WTC11 (cell line): Measurements from ENCODE around the gene SLC24A4. TPM values are rescaled to one million over a fixed set of nuclear protein-coding genes. Genes with fewer than 3 reads are reported as not detected.
A peak's percentile ranks its signal among the peaks of the same experiment; 100 is the strongest.

Experiments used
- ATAC-seq: fragments of 200-7000 bp; cut with Tn5 transposase; 2 replicates; pipeline ENCODE4 v1.10.0; 2021; ENCODE audit warnings: mild to moderate bottlenecking, moderate library complexity
- CTCF ChIA-PET: fragments of 300-600 bp; sonication (Branson Sonifier 250); formaldehyde crosslinking; loops from one replicate; lab custom pipeline; 2021; ENCODE audit warnings: antibody characterized with exemption; lab: Charles Lee
- POLR2A ChIA-PET: fragments of 350-600 bp; sonication (Branson Sonifier 250); formaldehyde crosslinking; loops from one replicate; lab custom pipeline; 2021; ENCODE audit warnings: antibody characterized with exemption; lab: Charles Lee
- DNase-seq: peaks from one replicate; pipeline ENCODE4 v3.0.0; 2021; ENCODE audit warnings: low spot score
- H3K27ac Mint-ChIP-seq: 2 replicates; pipeline ENCODE4 v1.8.0; 2021; ENCODE audit warnings: mixed read lengths
- H3K27me3 Mint-ChIP-seq: 2 replicates; pipeline ENCODE4 v1.8.0; 2021; ENCODE audit warnings: low read depth, mild to moderate bottlenecking, moderate library complexity, mixed read lengths
- H3K36me3 Mint-ChIP-seq: 2 replicates; pipeline ENCODE4 v1.8.0; 2021; ENCODE audit warnings: mixed read lengths
- H3K4me1 Mint-ChIP-seq: 2 replicates; pipeline ENCODE4 v1.8.0; 2022; ENCODE audit warnings: mixed read lengths
- H3K4me3 Mint-ChIP-seq: 2 replicates; pipeline ENCODE4 v1.8.0; 2021; ENCODE audit warnings: mild to moderate bottlenecking, moderate library complexity, mixed read lengths
- H3K9me3 Mint-ChIP-seq: 2 replicates; pipeline ENCODE4 v1.8.0; 2021; ENCODE audit warnings: mixed read lengths
- ATF1 ChIP-seq: sonication (generic); formaldehyde crosslinking; IDR thresholded peaks from 2 replicates; pipeline ENCODE4 v1.8.1; 2023; ENCODE audit warnings: mild to moderate bottlenecking, moderate library complexity, missing genetic modification reagents
- CTCF ChIP-seq: fragments of 200-600 bp; IDR thresholded peaks from 2 replicates; pipeline ENCODE4 v1.8.0; 2022; ENCODE audit warnings: antibody characterized with exemption
- ELF4 ChIP-seq: sonication (generic); formaldehyde crosslinking; IDR thresholded peaks from 2 replicates; pipeline ENCODE4 v1.8.1; 2022; ENCODE audit warnings: low read depth, mild to moderate bottlenecking, moderate library complexity, missing genetic modification reagents
- ESRRA ChIP-seq: sonication (generic); formaldehyde crosslinking; IDR thresholded peaks from 2 replicates; pipeline ENCODE4 v1.8.1; 2022; ENCODE audit warnings: mild to moderate bottlenecking, missing genetic modification reagents, borderline replicate concordance
- ETV6 ChIP-seq: sonication (generic); formaldehyde crosslinking; IDR thresholded peaks from 2 replicates; pipeline ENCODE4 v1.8.1; 2022; ENCODE audit warnings: mild to moderate bottlenecking, missing genetic modification reagents
- GTF2I ChIP-seq: fragments of 250-450 bp; sonication (Bioruptor Pico); conservative IDR thresholded peaks from 2 replicates; pipeline ENCODE4 v1.4.0; 2021; ENCODE audit warnings: mild to moderate bottlenecking
- HMGA2 ChIP-seq: fragments of 250-450 bp; sonication (Bioruptor Pico); IDR thresholded peaks from 2 replicates; pipeline ENCODE4 v1.4.0; 2021; ENCODE audit warnings: mild to moderate bottlenecking, moderate library complexity
- OVOL2 ChIP-seq: fragments of 250-450 bp; sonication (Bioruptor Pico); IDR thresholded peaks from 2 replicates; pipeline ENCODE4 v1.9.0; 2021; ENCODE audit warnings: mild to moderate bottlenecking, borderline replicate concordance
- ZNF138 ChIP-seq: sonication (generic); formaldehyde crosslinking; conservative IDR thresholded peaks from 2 replicates; pipeline ENCODE4 v1.8.1; 2022; ENCODE audit warnings: mild to moderate bottlenecking, moderate library complexity, missing genetic modification reagents
- ZNF512 ChIP-seq: sonication (generic); formaldehyde crosslinking; IDR thresholded peaks from 2 replicates; pipeline ENCODE4 v1.8.1; 2022; ENCODE audit warnings: missing genetic modification reagents, borderline replicate concordance
- ZNF532 ChIP-seq: fragments of 250-450 bp; sonication (Bioruptor Pico); IDR thresholded peaks from 2 replicates; pipeline ENCODE4 v1.9.0; 2021; ENCODE audit warnings: mild to moderate bottlenecking, borderline replicate concordance
- total RNA-seq: library from RNA; stranded (reverse); gene quantifications from 3 replicates; pipeline ENCODE4 v1.2.3, GENCODE V29; 2021

Gene SLC24A4
- total RNA-seq, 1 experiment from 2014 or later: 0.90 TPM

GRCh38 chr14:92317511-92317910, 5.5 kb upstream of the SLC24A4 start:
- DNase-seq: no peak
- no peak for ATAC-seq
- ChIA-PET CTCF (no interaction called here), POLR2A (no interaction called here)
- Mint-ChIP-seq H3K4me3 (no peak overlapping the region), H3K4me1 (peaks cover 7% of the 10 kb centered on the region), H3K36me3 (no peaks in the 10 kb centered on the region; the same call in 1 of the 2 replicates), H3K27me3 (peaks cover 53% of the 10 kb centered on the region), H3K9me3 (peaks cover 7% of the 10 kb centered on the region), H3K27ac (no peak overlapping the region)
- TF ChIP-seq CTCF (no peak), ETV6 (CRISPR knock-in tag) (no peak), OVOL2 (CRISPR knock-in tag) (no peak)

- ATAC-seq (no peak), DNase-seq (no peak)
- Mint-ChIP-seq H3K4me3 (peak overlapping the region; percentile 66), H3K27ac (no peak overlapping the region), H3K4me1 (peaks cover 14% of the 10 kb centered on the region), H3K36me3 (no peaks in the 10 kb centered on the region; the same call in 1 of the 2 replicates), H3K27me3 (peaks cover 90% of the 10 kb centered on the region), H3K9me3 (peaks cover 7% of the 10 kb centered on the region)
- POLR2A ChIA-PET: no interaction called here
- TF ChIP-seq ESRRA (CRISPR knock-in tag): no peak
- no peak for TF ChIP-seq ZNF512
- no peak for TF ChIP-seq CTCF
- TF ChIP-seq OVOL2 (CRISPR knock-in tag): no peak
- no peak for TF ChIP-seq GTF2I (CRISPR knock-in tag)
- no peak for TF ChIP-seq ZNF532 (CRISPR knock-in tag)
- TF ChIP-seq HMGA2: no peak
- TF ChIP-seq ATF1 (CRISPR knock-in tag): no peak
- no peak for TF ChIP-seq ELF4 (CRISPR knock-in tag)
- CTCF ChIA-PET: interaction anchor here (1.1 to 1.8 kb wide), 3 partner anchors 16 to 72 kb away, joined by 3 to 10 read pairs (median 6); no protein-coding TSS in a partner anchor
Measured at GRCh38 chr14:92321701-92322100, 1.3 kb upstream of the SLC24A4 start.

- POLR2A ChIA-PET: interaction anchor here (1.7 kb wide), 1 partner anchor 201 kb away, joined by 6 read pairs; the partner anchor contains the start of genes CPSF2 and NDUFB1
- H3K4me3 Mint-ChIP-seq: peak overlapping the region; percentile 66
Measured at GRCh38 chr14:92322516-92322915, 449 bp upstream of the SLC24A4 start.

More at GRCh38 chr14:92322516-92322915, 449 bp upstream of the SLC24A4 start:
- CTCF ChIA-PET: interaction anchor here (0.7 to 2.5 kb wide), 10 partner anchors 15 to 388 kb away, joined by 3 to 10 read pairs (median 4); partner anchors contain the start of gene ATXN3
- DNase-seq (peak; percentile 43), ATAC-seq (peak; percentile 33)
- Mint-ChIP-seq H3K27me3 (peaks cover 87% of the 10 kb centered on the region), H3K9me3 (no peaks in the 10 kb centered on the region), H3K27ac (no peak overlapping the region), H3K36me3 (no peaks in the 10 kb centered on the region), H3K4me1 (peaks cover 14% of the 10 kb centered on the region)
- TF ChIP-seq ZNF138 (CRISPR knock-in tag): no peak
- TF ChIP-seq, all 79 proteins: peak for 0
